Measurements from ENCODE around the gene GINS3.

Gene GINS3

GRCh38 chr16:58440131-58440530 is 47.9 kb downstream of the GINS3 start:
- H3K27me3 ChIP-seq (ENCODE audit: low read depth, low read length) = peaks cover 13% of the 10 kb centered on the region
- no peaks in the 10 kb centered on the region for H3K79me2 ChIP-seq (ENCODE audit: low read length)
- no peak overlapping the region for H3K4me2 ChIP-seq (ENCODE audit: low read length)
- no peak overlapping the region for H3K9ac ChIP-seq (ENCODE audit: low read length)
- no peaks in the 10 kb centered on the region for H3K9me3 ChIP-seq (ENCODE audit: insufficient read depth, low read length)
- H3K4me3 ChIP-seq (ENCODE audit: low read length) = no peak overlapping the region
- no peak for TF ChIP-seq CTCF (IDR thresholded peaks at IDR 0.05; ENCODE audit: low read depth, low read length)
- H2AFZ ChIP-seq (ENCODE audit: low read depth, low read length) = no peak overlapping the region
- H3K4me1 ChIP-seq (ENCODE audit: low read length) = no peaks in the 10 kb centered on the region
- H3K27ac ChIP-seq (ENCODE audit: low read length) = no peak overlapping the region
- H3K36me3 ChIP-seq (replicated peaks; ENCODE audit: low read depth, low read length) = no peaks in the 10 kb centered on the region
- H4K20me1 ChIP-seq (ENCODE audit: insufficient read depth, low read length) = no peaks in the 10 kb centered on the region

- H3K9ac ChIP-seq (ENCODE audit: low read length) = no peak overlapping the region
These were observed 50.3 kb downstream of the GINS3 start for GRCh38 chr16:58442547-58442946.

GRCh38 chr16:58443783-58444182 is 51.5 kb downstream of the GINS3 start:
- Histone ChIP-seq H3K9me3 (ENCODE audit: insufficient read depth, low read length) (no peaks in the 10 kb centered on the region), H3K4me3 (ENCODE audit: low read length) (no peak overlapping the region), H4K20me1 (ENCODE audit: insufficient read depth, low read length) (no peaks in the 10 kb centered on the region), H3K36me3 (replicated peaks; ENCODE audit: low read depth, low read length) (no peaks in the 10 kb centered on the region), H2AFZ (ENCODE audit: low read depth, low read length) (no peak overlapping the region), H3K9ac (ENCODE audit: low read length) (no peak overlapping the region), H3K27me3 (ENCODE audit: low read depth, low read length) (peaks cover 13% of the 10 kb centered on the region), H3K4me1 (ENCODE audit: low read length) (no peaks in the 10 kb centered on the region), H3K27ac (ENCODE audit: low read length) (no peak overlapping the region), H3K79me2 (ENCODE audit: low read length) (no peaks in the 10 kb centered on the region), H3K4me2 (ENCODE audit: low read length) (no peak overlapping the region)
- no peak for TF ChIP-seq CTCF (IDR thresholded peaks at IDR 0.05; ENCODE audit: low read depth, low read length)
- TF ChIP-seq EZH2phosphoT487 (IDR thresholded peaks at IDR 0.05; ENCODE audit: low read depth) = no peak

More at GRCh38 chr16:58442547-58442946, 50.3 kb downstream of the GINS3 start:
- no peaks in the 10 kb centered on the region for H3K79me2 ChIP-seq (ENCODE audit: low read length)
- no peaks in the 10 kb centered on the region for H3K36me3 ChIP-seq (replicated peaks; ENCODE audit: low read depth, low read length)
- H2AFZ ChIP-seq (ENCODE audit: low read depth, low read length) = no peak overlapping the region
- H3K4me2 ChIP-seq (ENCODE audit: low read length) = no peak overlapping the region
- H3K4me1 ChIP-seq (ENCODE audit: low read length) = no peaks in the 10 kb centered on the region
- no peak overlapping the region for H3K4me3 ChIP-seq (ENCODE audit: low read length)
- no peaks in the 10 kb centered on the region for H3K9me3 ChIP-seq (ENCODE audit: insufficient read depth, low read length)
- peaks cover 13% of the 10 kb centered on the region for H3K27me3 ChIP-seq (ENCODE audit: low read depth, low read length)
- TF ChIP-seq EZH2phosphoT487 (IDR thresholded peaks at IDR 0.05; ENCODE audit: low read depth) (no peak), CTCF (IDR thresholded peaks at IDR 0.05; ENCODE audit: low read depth, low read length) (no peak)
- H3K27ac ChIP-seq (ENCODE audit: low read length) = no peak overlapping the region
- no peaks in the 10 kb centered on the region for H4K20me1 ChIP-seq (ENCODE audit: insufficient read depth, low read length)

- no peaks in the 10 kb centered on the region for H4K20me1 ChIP-seq (ENCODE audit: insufficient read depth, low read length)
- no peaks in the 10 kb centered on the region for H3K79me2 ChIP-seq (ENCODE audit: low read length)
- no peak overlapping the region for H3K9ac ChIP-seq (ENCODE audit: low read length)
- no peaks in the 10 kb centered on the region for H3K9me3 ChIP-seq (ENCODE audit: insufficient read depth, low read length)
- H3K4me3 ChIP-seq (ENCODE audit: low read length) = no peak overlapping the region
- H3K27ac ChIP-seq (ENCODE audit: low read length) = no peak overlapping the region
- no peak overlapping the region for H3K4me2 ChIP-seq (ENCODE audit: low read length)
- TF ChIP-seq EZH2phosphoT487 (IDR thresholded peaks at IDR 0.05; ENCODE audit: low read depth) (no peak), CTCF (IDR thresholded peaks at IDR 0.05; ENCODE audit: low read depth, low read length) (no peak)
- peaks cover 13% of the 10 kb centered on the region for H3K27me3 ChIP-seq (ENCODE audit: low read depth, low read length)
- no peaks in the 10 kb centered on the region for H3K36me3 ChIP-seq (replicated peaks; ENCODE audit: low read depth, low read length)
- H3K4me1 ChIP-seq (ENCODE audit: low read length) = no peaks in the 10 kb centered on the region
- H2AFZ ChIP-seq (ENCODE audit: low read depth, low read length) = no peak overlapping the region
These were observed 52.0 kb downstream of the GINS3 start for GRCh38 chr16:58444265-58444664.

All from OCI-LY3 (cell line).